Measurements from ENCODE around the gene PPP6R3.
"Not testable (repeated sequence)": the region's sequence is repeated elsewhere in the genome, so short reads cannot be mapped to it uniquely, and the experiment has no call there.

The PPP6R3 gene

DNA sequence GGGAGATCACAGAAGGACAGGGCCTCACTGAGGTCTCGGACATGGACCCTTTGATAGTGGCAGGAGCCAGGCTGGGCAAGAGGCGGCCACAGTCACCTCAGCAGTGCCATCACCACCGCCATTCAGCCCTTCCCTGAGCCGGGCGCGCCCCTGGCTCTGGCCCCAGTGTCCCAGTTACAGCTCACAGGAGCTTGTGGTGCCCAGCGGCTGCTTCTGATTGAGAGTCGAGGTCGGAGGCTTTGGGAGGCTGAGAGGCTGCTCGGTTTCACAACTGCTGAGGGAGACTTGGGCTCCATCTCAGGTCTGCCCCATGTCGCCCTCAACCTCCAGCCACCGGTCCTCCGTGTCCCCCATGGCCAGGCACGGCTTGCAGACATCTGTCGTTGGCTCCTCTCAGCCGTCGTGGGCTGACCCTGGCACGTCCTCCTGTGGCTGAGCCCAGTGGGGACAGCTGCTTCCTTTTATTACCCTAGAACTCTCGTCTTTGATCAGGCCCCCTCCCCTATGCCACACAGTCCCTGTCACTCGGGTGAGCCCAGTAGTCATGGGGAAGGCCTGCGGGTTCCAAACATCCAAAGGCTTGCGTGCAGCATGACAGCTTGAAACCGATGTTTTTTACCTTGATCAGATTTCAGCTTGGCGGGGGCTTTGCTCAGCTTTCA lies 28.4 kb upstream of the PPP6R3 start:
- Histone ChIP-seq H3K4me3 (ENCODE audit: low read depth, low read length) (no peak overlapping the region), H4K91ac (ENCODE audit: low read depth, low read length) (no peak overlapping the region), H2BK12ac (ENCODE audit: low read length) (no peak overlapping the region), H3K9me3 (ENCODE audit: insufficient read depth, low read depth, low read length) (peaks cover 6% of the 10 kb centered on the region), H3K4me2 (ENCODE audit: low read length) (no peak overlapping the region), H3K23ac (ENCODE audit: low read length) (no peak overlapping the region), H4K8ac (ENCODE audit: low read depth, low read length) (no peak overlapping the region), H3K79me1 (ENCODE audit: low read length) (peaks cover 4% of the 10 kb centered on the region), H3K79me2 (ENCODE audit: control insufficient read depth, insufficient read depth, low read length, poor library complexity) (no peaks in the 10 kb centered on the region), H2AFZ (ENCODE audit: insufficient read depth, low read length, poor library complexity) (no peak overlapping the region), H3K27ac (ENCODE audit: low read depth, low read length) (no peak overlapping the region), H3K9ac (ENCODE audit: low read length) (no peak overlapping the region), H3K4ac (ENCODE audit: low read depth, low read length) (no peak overlapping the region), H3K27me3 (ENCODE audit: insufficient read depth, low read length) (no peaks in the 10 kb centered on the region), H4K12ac (ENCODE audit: low read depth, low read length) (no peak overlapping the region), H2BK120ac (ENCODE audit: insufficient read depth, low read length, poor library complexity) (no peak overlapping the region), H2BK5ac (ENCODE audit: low read depth, low read length, poor library complexity) (no peak overlapping the region), H3K36me3 (ENCODE audit: control insufficient read depth in 1 of 2, insufficient read depth in 2 of 2, low read length in 2 of 2) (peaks cover 19 to 33% of the 10 kb centered on the region in 2 experiments), H3K4me1 (ENCODE audit: control insufficient read depth in 1 of 2, insufficient read depth in 2 of 2, low read length in 2 of 2) (peaks cover 7 to 9% of the 10 kb centered on the region in 2 experiments), H3K18ac (ENCODE audit: low read length) (no peak overlapping the region), H2AK5ac (ENCODE audit: low read length) (no peak overlapping the region), H3K14ac (ENCODE audit: low read length) (no peak overlapping the region)
- no peak for DNase-seq
- no CpG with 5 or more reads among the region's 24 CpGs for WGBS (ENCODE audit: extremely low coverage, insufficient coverage, insufficient read length)

GRCh38 chr11:68432874-68433273 lies 27.7 kb upstream of the PPP6R3 start:
- Histone ChIP-seq H3K23ac (ENCODE audit: low read length) (no peak overlapping the region), H4K12ac (ENCODE audit: low read depth, low read length) (no peak overlapping the region), H3K4me1 (ENCODE audit: control insufficient read depth in 1 of 2, insufficient read depth in 2 of 2, low read length in 2 of 2) (peaks cover 12 to 15% of the 10 kb centered on the region in 2 experiments), H3K36me3 (ENCODE audit: control insufficient read depth in 1 of 2, insufficient read depth in 2 of 2, low read length in 2 of 2) (peaks cover 19 to 33% of the 10 kb centered on the region in 2 experiments), H4K91ac (ENCODE audit: low read depth, low read length) (no peak overlapping the region), H3K14ac (ENCODE audit: low read length) (no peak overlapping the region), H2BK5ac (ENCODE audit: low read depth, low read length, poor library complexity) (no peak overlapping the region), H3K79me1 (ENCODE audit: low read length) (peaks cover 8% of the 10 kb centered on the region), H3K4ac (ENCODE audit: low read depth, low read length) (no peak overlapping the region), H2BK12ac (ENCODE audit: low read length) (no peak overlapping the region), H2BK120ac (ENCODE audit: insufficient read depth, low read length, poor library complexity) (no peak overlapping the region), H3K27ac (ENCODE audit: low read depth, low read length) (no peak overlapping the region), H2AFZ (ENCODE audit: insufficient read depth, low read length, poor library complexity) (no peak overlapping the region), H3K4me3 (ENCODE audit: low read depth, low read length) (no peak overlapping the region), H3K9ac (ENCODE audit: low read length) (no peak overlapping the region), H3K9me3 (ENCODE audit: insufficient read depth, low read depth, low read length) (peaks cover 6% of the 10 kb centered on the region), H2AK5ac (ENCODE audit: low read length) (no peak overlapping the region), H3K18ac (ENCODE audit: low read length) (no peak overlapping the region), H3K27me3 (ENCODE audit: insufficient read depth, low read length) (no peaks in the 10 kb centered on the region), H3K4me2 (ENCODE audit: low read length) (no peak overlapping the region), H4K8ac (ENCODE audit: low read depth, low read length) (no peak overlapping the region), H3K79me2 (ENCODE audit: control insufficient read depth, insufficient read depth, low read length, poor library complexity) (no peaks in the 10 kb centered on the region)
- no peak for DNase-seq
- WGBS (ENCODE audit: extremely low coverage, insufficient coverage, insufficient read length), result no CpG with 5 or more reads among the region's 17 CpGs

- H3K9me3 ChIP-seq (ENCODE audit: insufficient read depth, low read depth, low read length), result peaks cover 8% of the 10 kb centered on the region
- peaks cover 20 to 29% of the 10 kb centered on the region in 2 experiments for H3K36me3 ChIP-seq (ENCODE audit: control insufficient read depth in 1 of 2, insufficient read depth in 2 of 2, low read length in 2 of 2)
- no peaks in the 10 kb centered on the region for H3K79me2 ChIP-seq (ENCODE audit: control insufficient read depth, insufficient read depth, low read length, poor library complexity)
- no CpG with 5 or more reads among the region's 31 CpGs for WGBS (ENCODE audit: extremely low coverage, insufficient coverage, insufficient read length)
- no peak overlapping the region for H3K4ac ChIP-seq (ENCODE audit: low read depth, low read length)
- no peak overlapping the region for H3K4me3 ChIP-seq (ENCODE audit: low read depth, low read length)
- H2BK120ac ChIP-seq (ENCODE audit: insufficient read depth, low read length, poor library complexity), result no peak overlapping the region
- no peak overlapping the region for H2BK12ac ChIP-seq (ENCODE audit: low read length)
- H2AK5ac ChIP-seq (ENCODE audit: low read length), result no peak overlapping the region
- no peak overlapping the region for H3K14ac ChIP-seq (ENCODE audit: low read length)
- H3K23ac ChIP-seq (ENCODE audit: low read length), result no peak overlapping the region
- H4K12ac ChIP-seq (ENCODE audit: low read depth, low read length), result no peak overlapping the region
- no peak overlapping the region for H3K9ac ChIP-seq (ENCODE audit: low read length)
- H3K27me3 ChIP-seq (ENCODE audit: insufficient read depth, low read length), result no peaks in the 10 kb centered on the region
- H3K18ac ChIP-seq (ENCODE audit: low read length), result no peak overlapping the region
- peaks cover 12 to 15% of the 10 kb centered on the region in 2 experiments for H3K4me1 ChIP-seq (ENCODE audit: control insufficient read depth in 1 of 2, insufficient read depth in 2 of 2, low read length in 2 of 2)
- no peak overlapping the region for H4K8ac ChIP-seq (ENCODE audit: low read depth, low read length)
- peaks cover 10% of the 10 kb centered on the region for H3K79me1 ChIP-seq (ENCODE audit: low read length)
- no peak overlapping the region for H4K91ac ChIP-seq (ENCODE audit: low read depth, low read length)
- H2BK5ac ChIP-seq (ENCODE audit: low read depth, low read length, poor library complexity), result no peak overlapping the region
- DNase-seq, result no peak
- no peak overlapping the region for H3K27ac ChIP-seq (ENCODE audit: low read depth, low read length)
- no peak overlapping the region for H2AFZ ChIP-seq (ENCODE audit: insufficient read depth, low read length, poor library complexity)
- no peak overlapping the region for H3K4me2 ChIP-seq (ENCODE audit: low read length)
Measured at GRCh38 chr11:68433541-68433940, 27.0 kb upstream of the PPP6R3 start.

GRCh38 chr11:68434159-68434558 lies 26.4 kb upstream of the PPP6R3 start:
- H2AK5ac ChIP-seq (ENCODE audit: low read length); H4K12ac ChIP-seq (ENCODE audit: low read depth, low read length); H2BK12ac ChIP-seq (ENCODE audit: low read length); H3K23ac ChIP-seq (ENCODE audit: low read length); DNase-seq; H3K27ac ChIP-seq (ENCODE audit: low read depth, low read length); H2AFZ ChIP-seq (ENCODE audit: insufficient read depth, low read length, poor library complexity); H3K4ac ChIP-seq (ENCODE audit: low read depth, low read length); H4K91ac ChIP-seq (ENCODE audit: low read depth, low read length); H3K18ac ChIP-seq (ENCODE audit: low read length); H3K4me2 ChIP-seq (ENCODE audit: low read length); H3K79me2 ChIP-seq (ENCODE audit: control insufficient read depth, insufficient read depth, low read length, poor library complexity); H2BK120ac ChIP-seq (ENCODE audit: insufficient read depth, low read length, poor library complexity); H3K79me1 ChIP-seq (ENCODE audit: low read length); H3K4me3 ChIP-seq (ENCODE audit: low read depth, low read length); H3K9ac ChIP-seq (ENCODE audit: low read length); H3K27me3 ChIP-seq (ENCODE audit: insufficient read depth, low read length); H4K8ac ChIP-seq (ENCODE audit: low read depth, low read length); H2BK5ac ChIP-seq (ENCODE audit: low read depth, low read length, poor library complexity); H3K14ac ChIP-seq (ENCODE audit: low read length); H3K9me3 ChIP-seq (ENCODE audit: insufficient read depth, low read depth, low read length): not testable (repeated sequence)
- Histone ChIP-seq H3K36me3 (ENCODE audit: control insufficient read depth in 1 of 2, insufficient read depth in 2 of 2, low read length in 2 of 2) (peaks cover 23 to 31% of the 10 kb centered on the region in 2 experiments), H3K4me1 (ENCODE audit: control insufficient read depth in 1 of 2, insufficient read depth in 2 of 2, low read length in 2 of 2) (peaks cover 12 to 15% of the 10 kb centered on the region in 2 experiments)
- WGBS (ENCODE audit: extremely low coverage, insufficient coverage, insufficient read length), result no CpG with 5 or more reads among the region's 5 CpGs

Data from trophoblast cell (in vitro differentiated cells and primary cell).